COLO829 (cell line): ENCODE measurements around the gene IL11RA.

Source experiments
- DNase-seq: peaks from one replicate; pipeline ENCODE4 v3.0.0; 2012; ENCODE audit warnings: low spot score

IL11RA gene

DNA sequence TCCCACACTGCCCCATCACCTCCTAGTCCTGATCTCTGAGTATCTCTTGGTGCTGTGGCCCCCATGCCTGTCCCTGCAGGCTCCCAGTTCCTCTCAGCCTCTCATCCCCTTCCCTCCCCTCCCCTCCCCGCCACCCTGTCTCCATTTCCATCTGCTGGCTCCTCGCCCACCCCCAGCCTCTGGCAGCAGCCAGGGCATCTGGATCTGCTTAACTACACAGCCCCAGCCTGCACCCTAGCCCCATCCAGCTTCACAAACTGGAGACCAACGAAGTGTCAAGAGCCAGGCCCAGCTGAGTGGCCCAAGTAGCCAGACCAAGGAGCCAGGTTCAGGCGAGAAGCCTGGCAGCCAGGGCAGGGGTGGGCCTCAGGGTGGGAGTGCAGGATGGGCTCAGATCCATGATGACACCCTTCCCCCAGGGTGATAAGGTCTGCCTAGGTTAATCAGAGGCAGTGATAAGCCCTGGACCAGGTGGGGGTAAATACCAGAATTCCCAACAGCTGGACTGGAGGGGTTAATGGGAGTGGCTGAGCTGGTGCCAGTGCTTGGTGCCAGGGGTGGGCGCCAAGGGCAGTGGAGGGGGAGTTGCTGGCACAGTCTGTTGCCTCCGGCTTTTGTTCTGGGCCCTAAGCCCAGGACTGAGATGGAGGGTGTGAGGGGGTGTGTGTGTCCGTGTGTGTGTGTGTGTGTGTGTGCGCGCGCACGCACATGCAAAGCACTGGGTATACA, 2.5 kb downstream of the IL11RA start:
- DNase-seq = no peak

DNA sequence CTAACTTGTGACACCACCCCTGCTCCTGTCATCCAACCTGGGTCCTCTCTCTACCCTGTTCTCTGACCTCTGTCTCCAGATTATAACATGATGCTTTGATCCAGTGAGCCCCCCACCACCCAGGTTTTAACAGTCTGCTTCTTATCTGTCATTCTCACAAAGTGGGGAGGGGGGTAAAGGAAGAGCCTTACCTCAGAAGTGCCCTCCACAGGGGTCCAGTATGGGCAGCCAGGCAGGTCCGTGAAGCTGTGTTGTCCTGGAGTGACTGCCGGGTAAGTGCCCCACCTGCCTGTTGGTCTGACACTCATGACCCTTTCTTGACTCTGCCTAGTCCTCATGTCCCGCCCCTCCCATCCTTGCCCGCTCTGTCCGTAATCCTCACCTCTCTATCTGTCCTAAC, 3.4 kb downstream of the IL11RA start:
- no peak for DNase-seq

DNA sequence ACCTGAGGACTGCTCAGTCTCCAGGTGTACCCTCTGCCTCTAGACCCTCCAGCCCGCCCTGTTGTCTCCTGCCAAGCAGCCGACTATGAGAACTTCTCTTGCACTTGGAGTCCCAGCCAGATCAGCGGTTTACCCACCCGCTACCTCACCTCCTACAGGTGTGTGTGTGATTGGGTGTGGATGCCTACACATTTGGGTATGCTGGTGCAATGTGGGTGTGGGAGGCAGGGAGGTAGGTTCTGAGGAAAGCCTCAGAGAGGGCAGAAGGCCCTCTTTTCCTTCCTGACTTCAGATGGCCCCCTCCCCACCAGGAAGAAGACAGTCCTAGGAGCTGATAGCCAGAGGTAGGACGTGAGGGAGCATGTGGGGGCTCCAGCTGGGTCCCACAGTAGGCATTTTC, 5.0 kb downstream of the IL11RA start:
- no peak for DNase-seq

DNA sequence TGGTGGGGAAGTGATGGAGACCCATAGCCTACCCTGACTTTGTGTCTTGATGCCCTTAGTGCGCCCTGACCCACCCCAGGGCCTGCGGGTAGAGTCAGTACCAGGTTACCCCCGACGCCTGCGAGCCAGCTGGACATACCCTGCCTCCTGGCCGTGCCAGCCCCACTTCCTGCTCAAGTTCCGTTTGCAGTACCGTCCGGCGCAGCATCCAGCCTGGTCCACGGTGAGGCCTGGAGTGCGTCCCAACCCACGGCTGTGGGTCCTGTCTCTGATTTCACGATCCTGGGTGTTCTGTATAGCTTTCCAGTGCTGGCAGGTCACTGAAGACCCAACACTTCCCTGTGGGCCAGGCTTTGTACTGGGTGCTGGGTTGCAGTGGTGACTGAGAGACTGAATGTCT, 6.5 kb downstream of the IL11RA start:
- no peak for DNase-seq

DNA sequence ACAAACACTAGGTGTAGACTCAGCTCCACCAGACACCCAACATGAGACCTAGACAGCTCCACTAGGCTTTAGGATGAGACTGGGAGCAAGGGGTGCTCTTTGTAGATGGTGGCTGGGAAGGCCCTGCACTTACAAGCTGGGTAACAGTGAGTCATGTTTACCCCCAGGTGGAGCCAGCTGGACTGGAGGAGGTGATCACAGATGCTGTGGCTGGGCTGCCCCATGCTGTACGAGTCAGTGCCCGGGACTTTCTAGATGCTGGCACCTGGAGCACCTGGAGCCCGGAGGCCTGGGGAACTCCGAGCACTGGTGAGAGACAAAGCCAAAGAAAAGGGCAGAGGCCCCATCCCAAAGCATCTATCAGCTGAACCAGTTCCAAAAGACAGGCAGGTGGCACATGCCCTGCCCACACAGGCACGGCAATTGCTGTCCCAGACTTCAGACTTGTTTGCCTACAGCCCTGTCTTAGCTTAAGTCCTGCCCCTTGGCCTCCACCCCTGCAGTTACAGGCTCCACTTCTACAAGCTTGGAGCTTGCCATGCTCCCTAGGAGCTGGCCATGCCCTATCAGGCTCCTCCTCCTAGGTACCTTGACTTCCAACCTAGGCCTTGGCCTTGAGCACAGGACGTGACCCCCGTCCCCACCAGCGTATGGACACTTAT, 7.7 kb downstream of the IL11RA start:
- no peak for DNase-seq

DNA sequence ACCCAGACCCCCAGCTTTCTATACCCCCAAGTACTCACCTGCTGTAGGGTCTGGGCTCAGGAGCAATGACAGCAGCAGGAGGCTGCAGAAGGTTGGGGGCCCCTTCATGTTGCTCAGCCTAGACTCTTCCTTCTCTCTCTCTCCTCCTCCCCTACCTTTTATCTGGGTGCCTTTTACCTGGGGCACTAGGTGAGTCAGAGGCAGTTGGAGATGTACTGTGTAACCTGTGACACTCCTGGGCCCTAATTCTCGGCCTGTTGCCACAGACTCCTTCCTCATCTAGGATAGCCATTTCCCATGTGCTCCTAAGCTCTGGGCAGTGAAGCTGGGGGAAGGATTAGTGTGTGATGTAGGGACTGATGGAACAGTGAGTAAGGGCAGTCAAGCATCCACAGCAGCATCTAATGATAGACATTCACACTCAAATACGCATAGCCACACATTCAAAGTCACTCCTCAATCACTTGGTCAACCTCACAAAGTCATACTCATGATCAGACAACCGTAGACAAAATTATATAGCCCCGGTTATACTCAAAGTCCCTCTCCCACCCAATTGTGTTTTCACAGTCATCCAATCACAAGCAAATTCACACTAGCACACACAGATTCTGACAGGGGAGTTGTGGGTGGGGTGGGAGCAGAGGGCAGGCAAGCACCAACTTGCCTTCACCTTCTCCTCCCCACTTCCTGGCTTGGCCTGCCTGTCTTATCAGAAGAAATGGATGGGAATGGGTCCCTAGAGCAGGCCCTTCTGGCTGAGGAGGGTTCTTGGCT, 10.7 kb downstream of the IL11RA start, which contains the start of gene CCL27:
Gene CCL27 (minus strand): TSS at position 132 of the 777 bp plus-strand sequence. CDS start 24 bp downstream, at position 108.
- DNase-seq = no peak

DNA sequence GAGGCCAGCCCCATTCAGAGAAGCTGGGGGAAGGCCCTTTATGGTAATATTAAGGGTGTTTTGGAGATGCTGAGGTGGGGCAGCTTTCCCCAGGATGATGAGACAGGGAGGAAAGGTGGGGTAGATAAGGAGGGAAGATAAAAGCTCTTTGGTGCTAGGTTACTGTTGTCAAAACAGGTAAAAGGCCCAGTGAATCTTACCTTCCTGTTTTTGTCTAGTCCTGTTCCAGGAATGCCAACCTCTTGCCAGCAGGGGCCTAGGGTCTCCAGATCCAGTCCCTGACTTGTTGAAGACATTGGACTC, 11.3 kb downstream of the IL11RA start:
- DNase-seq = no peak

DNA sequence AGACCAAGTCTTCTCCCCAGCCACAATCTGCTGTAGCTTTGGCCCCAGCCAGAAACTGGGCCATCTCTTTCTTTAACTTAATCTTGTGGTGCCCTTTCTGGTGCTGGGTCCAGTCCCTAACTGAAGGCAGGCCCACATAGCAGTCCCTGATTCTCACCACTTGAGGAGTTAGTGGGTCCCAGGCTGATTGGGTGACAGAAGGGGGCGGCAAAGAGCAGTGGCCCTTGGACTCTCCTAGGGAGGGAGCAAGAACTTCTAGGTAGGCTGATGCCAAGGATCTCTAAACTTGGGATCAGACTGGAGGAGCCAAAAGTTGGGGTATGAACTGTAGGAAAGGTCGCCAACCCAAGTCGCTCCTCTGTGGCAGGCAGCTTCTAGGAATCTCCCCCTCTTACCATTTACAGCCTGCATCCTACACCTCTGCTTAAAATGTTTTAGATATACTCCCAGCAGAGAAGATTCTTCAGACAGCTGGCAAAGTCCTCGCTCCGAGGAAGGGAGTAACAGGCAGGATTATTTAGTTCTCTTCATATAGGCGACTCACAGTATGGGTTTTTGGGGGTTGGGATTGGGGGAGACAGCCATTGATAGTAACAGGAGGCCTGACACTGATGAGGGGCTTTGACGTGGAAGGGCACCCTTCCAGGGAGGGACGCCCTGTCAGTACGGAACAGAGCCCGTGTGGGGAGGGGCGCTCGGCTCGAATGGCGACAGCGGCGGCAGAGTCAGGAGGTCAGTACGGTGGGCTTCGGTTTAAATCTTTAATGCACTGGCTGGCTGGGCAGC, 12.5 kb downstream of the IL11RA start:
- DNase-seq = peak; percentile 89

DNA sequence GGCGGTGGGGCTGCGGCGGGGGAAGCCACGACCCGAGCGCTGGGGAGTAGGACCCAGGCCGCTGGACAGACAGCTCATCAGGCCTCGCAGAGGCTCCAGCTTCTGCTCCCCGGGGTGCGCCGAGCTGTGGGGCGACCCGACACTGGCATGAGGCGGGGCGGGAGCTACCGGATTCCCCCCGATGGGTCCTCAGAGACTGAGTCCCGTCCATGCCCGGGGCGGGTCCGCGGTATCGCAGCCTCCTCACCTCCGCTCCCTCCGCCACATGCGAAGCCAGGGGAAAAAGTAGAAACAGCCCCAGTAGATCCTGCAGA, 13.0 kb downstream of the IL11RA start:
- DNase-seq = no peak

DNA sequence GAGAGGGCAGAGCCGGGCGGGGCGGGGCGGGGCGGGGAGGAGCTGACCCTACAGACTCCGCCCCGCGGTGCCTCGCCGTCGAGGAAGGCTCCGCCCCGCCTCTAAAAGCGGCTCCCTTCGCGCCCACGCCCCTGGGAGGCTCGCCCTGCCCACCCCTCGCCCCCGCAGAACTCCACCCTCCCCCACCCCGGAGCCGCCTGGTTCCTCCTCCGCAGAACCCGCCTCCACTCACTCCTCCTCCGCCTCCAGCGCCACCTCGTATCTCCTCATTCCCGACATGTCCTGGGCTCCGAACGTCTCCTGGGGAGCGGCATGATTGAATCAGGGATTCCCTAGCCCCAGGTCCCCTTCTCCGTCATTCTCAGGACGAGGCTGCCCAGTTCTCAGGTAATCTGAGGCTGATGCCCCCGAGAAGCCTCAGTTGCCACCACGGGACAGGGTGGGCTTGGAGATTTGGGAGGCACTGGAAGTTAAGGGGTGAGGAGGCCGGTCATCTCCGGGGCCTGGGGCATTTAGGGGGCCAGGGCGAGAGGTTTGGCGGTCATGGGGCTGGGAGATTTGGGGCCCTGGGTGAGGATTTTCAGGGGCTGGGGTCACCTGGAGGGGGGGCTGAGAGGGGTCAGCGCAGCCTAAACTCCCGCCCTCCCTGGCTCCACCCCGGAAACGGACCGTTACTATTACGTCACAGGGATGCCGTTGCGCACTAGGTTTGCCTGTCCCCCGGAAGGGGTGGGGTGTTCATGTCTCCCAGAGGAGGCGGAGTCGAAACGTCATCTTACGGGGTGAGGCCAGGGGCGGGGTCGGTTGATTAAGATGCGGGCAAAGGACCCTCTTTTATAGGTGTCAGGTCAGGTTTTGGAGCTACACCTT, 13.6 kb downstream of the IL11RA start:
- peak; percentile 99 for DNase-seq

DNA sequence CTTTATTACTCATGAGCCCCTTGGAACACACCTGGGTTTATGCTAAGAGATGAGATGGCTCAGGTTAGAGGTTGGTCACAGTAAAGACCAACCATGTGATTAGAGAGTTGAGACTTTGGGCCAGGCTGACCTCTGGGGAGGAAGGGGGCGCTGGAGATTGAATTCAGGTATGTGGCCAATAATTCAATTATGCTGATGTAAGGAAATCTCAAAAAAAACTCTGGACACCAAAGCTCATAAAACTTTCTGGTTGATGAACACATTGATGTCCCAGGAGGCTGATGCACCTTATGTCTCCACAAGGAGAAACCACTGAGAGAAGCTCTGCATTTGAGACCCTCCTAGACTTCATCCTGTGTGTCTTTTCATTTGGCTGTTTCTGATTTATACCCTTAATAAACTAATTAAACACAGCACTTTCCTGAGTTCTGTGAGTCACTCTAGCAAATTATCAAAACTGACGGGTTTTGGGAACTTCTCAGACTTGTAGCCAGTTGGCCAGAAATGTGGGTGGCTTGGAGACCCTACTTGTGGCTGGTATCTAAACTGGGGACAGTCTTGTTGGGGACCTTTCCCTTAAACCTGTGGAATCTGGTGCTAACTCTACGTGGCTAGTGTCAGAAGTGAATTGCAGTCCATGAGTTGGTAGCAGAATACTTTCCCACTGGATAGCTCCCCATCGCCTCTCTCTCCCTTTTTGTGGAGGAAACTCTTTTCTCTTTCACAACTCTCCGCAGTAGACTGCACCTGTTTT, 18.0 kb downstream of the IL11RA start:
- no peak for DNase-seq

DNA sequence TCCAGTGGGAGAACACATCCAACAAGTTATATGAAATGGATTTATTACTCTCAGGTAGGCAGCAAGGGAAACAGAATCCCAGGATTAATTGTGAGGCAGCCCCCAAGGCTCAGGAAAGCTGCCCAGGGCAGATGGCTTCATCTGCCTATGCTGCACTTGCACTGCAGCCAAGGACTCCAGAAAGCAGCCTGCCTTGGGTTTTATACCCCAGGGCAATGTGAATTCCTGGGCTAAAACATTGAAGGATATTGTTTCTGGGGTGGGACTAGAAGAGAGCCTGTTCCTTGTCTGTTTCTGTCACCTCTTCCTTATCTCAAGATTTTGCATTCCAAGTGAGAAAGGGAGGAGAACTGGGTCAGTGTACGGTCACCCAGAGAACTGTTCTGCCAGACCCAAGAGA, 19.3 kb downstream of the IL11RA start:
- DNase-seq = no peak

DNA sequence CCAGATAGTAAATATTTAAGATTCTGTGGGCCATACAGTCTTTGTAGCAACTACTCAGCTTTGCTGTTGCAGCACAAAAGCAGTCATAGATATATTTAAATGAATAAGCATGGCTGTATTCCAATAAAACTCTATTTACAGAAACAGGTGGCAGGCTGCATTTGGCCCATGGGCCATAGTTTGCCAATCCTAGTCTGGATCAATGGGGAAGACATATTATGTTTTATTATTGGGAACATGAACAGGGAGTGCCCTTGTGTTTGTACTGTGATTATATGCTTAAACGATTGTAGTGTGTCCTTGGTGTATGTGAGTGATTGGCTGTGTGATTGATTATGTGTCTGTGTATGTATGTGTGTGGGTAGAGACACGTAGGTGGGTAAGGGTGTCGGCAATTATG, 22.5 kb downstream of the IL11RA start:
- DNase-seq = no peak

DNA sequence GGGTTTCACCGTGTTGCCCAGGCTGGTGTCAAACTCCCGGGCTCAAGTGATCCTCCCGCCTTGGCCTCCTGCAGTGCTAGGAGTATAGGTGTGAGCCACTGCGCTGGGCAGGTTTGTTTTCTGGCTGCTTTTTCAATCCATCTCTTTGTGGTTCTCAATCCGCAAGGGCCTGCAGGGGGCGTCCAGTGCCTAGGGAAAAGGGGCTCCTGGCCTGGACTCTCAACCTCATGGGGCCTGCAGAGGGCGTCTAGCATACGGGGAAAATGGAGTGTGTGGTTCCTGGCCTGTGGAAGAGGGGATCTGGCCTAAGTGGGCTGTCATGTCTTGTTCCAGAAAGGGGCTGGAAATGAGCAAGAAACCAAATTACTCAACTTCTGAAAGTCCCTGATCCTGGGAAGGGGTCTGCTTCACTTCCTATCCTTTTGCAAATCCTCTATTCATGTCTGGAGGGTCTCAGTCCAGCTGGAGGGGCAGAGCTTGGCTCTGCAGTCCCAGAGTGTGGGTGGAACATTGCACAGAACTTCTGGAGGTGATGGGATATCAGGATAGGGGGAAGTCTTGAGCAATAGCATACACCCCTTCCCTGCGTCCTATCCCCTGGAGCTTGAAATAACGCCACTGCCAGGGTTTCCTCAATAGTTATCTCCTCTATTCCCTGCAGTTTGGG, 23.2 kb downstream of the IL11RA start:
- DNase-seq = peak; percentile 76

DNA sequence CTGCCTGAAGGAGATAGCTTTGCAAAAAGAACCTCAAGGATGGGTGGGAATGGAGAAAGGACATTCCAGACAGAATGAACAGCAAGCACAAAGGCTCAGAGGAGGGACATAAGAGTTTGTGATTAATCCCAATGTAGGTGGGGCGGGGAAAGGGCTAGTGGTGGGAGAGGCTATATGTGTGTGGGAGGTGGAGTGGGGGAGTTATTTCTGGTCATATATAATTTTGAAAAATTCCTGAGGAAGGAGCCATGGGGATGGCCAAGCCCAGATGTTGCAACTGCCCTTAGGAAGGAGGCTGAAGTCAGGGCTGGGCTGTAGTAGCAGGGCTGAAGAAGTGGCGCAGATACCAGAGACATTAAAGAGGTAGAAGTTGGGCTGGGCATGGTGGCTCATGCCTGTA, 23.9 kb downstream of the IL11RA start:
- no peak for DNase-seq

DNA sequence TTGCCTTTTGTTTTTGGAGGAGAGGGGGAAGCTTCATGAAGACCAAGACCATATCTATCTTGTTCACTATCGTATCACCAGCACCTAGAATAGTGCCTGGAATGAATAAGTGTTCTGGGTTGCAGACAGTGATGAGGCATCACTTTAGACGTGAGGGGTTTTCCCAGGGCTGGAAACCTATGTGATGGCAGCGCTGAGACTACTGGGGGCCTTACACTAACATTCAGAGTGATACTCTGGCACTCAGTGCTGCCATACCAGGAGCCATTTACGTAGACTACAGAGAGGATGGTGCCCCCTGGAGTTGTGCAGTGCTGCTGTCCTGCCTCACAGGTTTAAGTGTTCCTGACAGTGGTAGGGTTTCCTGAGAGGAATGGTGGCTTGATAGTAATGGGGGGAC, 32.2 kb downstream of the IL11RA start:
- DNase-seq = no peak

DNA sequence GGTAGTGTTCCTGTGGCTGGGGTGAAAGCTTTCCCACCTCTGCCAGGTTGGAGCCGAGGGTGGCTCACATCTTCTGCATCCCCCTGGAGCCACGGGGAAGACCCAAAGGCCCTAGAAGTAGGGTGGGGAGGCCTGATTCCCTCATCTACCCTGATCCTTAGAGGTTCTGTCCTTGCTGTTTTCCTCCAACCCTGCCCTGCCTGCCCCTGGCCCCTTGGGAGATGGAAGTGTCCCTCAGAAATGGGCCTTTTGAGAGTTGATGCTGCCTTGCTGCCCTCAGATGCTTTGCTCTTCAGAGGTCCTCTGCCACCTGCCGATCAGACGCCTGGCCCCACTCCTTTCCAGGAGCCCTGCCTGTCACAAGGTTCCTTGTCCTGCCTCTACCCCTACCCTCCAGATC, 32.8 kb downstream of the IL11RA start:
- no peak for DNase-seq

DNA sequence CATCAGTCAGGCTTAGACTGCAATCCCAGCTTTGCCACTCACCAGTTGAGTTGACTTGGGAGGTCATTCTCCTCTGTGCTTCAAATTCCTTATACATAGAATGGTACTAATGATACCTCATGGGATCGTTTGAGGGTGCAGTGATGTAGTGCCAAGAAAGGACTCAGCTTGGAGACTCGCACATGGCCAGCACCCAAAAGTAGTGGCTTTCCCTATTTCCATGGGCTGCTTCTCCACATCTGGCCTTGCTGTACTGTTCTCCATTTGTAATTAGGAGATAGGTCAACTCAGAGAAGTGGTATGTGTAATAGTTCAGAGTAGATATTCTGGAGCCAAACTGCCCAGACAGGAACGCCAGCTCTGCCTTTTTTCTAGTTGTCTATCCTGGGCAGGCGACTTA, 33.6 kb downstream of the IL11RA start:
- DNase-seq = no peak

DNA sequence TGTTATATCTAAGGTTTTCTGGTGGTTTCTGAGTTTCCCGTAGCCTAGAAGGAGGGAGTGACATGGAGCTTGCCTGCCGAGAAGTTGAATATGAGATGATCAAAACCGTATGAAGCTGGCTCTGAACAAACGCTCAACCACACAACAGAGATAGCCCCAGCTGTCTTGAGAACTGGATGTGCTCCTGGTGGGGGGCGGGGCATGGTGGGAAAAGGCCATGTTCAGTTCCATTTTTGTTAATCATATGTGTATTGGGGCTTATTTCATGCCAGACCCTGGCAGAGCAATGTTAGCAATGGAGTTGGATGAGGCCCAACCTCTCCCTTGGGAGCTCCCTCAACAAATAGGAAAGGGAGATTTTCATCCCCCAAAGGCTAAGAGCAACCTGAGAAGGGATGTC, 34.2 kb downstream of the IL11RA start:
- no peak for DNase-seq

DNA sequence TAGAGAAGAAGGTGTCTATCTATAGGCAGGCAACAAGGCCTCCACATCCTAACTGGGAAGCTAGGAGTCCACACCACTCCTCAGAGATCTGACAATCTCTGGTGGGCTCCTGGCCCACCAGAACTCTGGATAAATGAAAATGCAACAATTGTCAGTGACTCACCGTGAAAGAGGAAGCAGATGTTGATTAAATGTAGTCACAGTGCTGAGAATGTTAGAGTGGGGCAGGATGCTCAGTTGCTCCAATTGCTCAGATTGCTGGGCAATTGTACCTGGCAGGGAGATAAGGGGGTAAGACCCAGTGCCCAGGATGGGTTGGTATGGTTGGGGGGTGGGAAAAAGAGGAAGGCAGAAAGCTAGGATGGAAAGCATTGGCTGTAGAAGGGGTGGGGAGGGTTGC, 34.7 kb downstream of the IL11RA start:
- DNase-seq = no peak
